ENCODE results near the gene PDE2A.

Gene PDE2A

DNA sequence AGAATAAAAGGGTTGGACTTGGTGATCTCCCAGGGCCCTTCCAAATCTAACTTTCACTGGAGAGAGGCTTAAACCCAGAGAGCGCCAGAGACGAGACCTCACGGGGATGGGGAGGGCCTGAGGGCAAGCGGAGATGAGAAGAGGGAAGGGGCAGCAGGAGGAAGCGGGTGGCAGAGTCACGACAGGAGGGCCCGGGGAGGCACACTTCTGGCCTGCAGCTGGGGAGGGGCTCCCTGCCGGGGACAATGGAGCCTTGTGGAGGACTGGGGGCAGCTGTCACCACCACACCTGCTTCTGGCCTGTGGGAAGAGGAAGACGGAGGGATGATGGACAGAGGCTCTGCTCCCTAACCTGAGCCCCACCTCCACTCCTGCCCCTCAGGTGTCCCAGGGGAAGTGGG is 40.2 kb downstream of the PDE2A start:
- DNase-seq: peak; percentile 66

- DNase-seq: no peak
Measured at GRCh38 chr11:72633068-72633467, 41.2 kb downstream of the PDE2A start.

DNA sequence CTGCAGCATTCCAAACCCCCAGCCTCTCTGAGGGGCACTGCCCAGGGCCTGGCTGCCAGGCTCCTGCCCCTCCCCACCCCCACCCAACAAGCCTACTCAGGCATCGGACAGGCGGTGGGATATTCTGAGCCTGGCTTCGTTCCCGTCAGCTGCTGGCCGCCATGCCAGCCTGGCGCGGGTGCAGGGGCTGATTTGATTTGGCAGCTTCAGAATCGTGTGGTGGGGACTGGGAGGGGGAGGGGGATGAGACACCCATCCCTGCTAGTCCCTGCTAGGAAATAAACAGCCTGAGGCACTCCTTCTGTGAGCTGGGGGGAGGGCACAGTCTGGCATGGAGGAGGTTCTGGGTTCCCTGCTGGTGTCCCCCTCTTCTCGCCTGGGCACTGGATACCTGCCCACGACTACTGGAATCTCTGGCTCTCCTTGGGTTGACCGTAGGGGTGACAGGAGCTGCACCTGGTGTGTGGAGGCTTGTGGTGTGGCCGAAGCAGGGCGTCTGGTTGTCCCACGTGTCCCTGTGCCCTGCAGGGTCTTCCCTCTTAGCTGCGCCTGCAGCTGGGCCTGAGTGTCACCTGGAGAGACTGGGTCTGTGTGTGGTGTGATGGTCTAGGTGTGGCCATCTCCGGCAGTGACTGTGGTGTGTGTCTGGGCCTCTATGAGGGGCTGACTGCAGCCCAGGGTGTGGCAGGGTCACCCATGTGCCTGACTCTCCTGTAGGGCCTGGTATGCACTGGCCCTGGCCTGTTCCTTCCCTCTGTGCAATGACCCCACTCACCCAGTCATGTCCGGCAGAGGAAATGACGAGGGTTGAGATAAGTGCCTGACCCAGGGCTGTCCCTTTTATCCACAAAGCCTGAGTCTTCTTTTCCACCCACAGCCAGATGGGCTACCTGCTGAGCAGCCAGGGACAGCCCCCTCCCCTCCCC is 42.2 kb downstream of the PDE2A start:
- peak; percentile 79 for DNase-seq

DNA sequence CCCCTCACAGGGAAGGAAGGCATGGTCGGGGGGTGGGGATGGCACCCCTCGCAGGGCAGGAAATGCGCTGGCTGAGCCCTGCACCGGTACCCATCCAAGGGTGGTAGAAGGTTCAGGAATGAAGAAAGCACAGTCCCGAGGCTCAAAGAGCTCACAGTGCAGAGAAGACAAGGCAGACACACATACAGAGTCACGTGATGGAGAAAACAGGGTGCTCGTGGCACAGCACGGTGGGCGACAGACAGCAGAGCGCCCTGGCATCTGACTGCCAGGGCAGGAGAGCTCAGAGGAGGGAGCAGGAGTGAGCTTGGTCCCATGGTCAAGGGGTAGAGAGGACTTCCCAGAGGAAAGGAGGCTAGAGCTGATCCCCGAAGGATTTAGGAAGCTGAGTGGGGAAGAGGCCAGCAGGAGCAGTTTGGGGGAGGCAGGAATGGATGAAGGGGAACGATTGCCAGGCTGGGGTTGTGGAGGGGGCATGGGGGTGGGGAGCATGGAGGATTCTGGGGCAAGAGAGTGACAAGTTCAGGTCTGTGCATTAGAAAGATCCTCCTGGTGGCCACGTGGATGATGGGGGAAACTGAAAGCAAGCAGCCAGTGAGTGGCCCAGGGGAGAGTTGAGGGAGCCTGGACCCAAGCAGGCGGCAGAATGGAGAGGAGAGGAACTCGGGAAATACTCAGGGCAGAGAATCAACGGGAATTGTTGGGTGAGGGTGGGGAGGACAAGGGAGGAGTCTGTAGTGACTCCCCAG is 43.9 kb downstream of the PDE2A start:
- no peak for DNase-seq

- peak; percentile 88 for DNase-seq
Measured at GRCh38 chr11:72629266-72629665, 45.0 kb downstream of the PDE2A start.

DNA sequence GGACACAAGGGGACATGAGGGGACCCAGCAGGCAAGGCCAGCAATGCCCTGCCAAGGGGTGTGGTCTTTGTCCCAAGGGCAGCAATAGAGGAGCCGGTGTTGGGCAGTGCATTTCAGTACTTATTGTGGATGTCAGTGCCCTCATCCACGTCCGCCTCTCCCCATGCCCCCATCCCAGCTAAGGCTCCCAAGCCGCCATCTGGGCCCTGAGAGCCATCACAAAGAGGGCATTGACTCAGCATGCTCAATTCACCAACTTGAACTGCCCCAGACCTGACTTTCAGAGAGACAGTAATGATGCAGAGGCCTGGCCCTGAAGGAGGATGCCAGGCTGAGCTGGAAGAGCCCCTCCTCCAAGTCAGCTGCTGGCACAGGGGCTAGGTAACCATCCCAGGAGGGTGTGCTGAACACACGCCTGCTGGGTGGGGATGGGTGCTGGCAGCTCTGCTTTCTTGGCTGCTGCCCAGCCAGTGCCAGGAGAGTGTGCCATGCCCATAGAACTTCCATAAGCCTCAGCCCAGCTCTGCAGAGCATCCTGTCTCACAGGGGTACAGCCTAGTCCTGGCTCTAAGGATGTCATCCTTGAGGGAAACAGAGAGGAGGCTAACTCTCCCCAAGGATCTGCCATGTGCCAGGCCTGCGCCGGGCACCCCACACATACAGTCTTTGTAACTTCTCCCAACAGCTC is 46.5 kb downstream of the PDE2A start:
- DNase-seq: peak; percentile 70

- DNase-seq: no peak
Measured at GRCh38 chr11:72626414-72626936, 47.7 kb downstream of the PDE2A start.

GRCh38 chr11:72625691-72626413 is 48.4 kb downstream of the PDE2A start:
- peak; percentile 68 for DNase-seq

DNA sequence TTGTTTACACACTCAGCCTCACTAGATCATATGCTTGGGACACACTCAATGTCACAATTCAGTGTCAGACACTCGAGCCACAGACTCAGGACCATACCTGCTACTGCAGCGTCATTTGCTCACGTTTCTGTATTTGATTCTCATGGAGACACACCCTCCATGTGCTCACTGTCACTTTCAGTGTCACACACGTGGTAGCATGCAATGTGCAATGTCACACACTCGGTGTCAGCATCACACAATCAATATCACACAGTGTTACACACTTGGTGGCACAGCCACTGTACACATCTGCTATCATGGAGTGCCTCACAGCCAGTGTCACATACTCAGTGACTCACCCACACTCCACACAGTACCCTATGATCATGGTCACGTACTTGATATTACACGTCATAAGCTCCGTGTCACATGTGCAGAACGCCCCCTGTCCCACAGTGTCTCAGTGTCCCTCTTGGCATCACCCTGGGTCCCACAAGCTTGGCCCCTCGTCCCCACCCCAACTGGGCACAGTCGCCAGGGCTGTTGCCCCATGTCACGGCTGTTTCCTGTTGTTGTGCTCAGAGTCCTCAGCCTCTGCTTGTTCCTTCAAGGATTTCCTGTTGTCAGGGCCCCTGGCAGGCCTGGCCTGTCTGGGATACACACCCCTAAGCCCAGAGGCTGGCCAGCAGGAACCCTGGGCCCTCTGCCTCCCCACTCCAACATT is 49.6 kb downstream of the PDE2A start:
- no peak for DNase-seq

DNA sequence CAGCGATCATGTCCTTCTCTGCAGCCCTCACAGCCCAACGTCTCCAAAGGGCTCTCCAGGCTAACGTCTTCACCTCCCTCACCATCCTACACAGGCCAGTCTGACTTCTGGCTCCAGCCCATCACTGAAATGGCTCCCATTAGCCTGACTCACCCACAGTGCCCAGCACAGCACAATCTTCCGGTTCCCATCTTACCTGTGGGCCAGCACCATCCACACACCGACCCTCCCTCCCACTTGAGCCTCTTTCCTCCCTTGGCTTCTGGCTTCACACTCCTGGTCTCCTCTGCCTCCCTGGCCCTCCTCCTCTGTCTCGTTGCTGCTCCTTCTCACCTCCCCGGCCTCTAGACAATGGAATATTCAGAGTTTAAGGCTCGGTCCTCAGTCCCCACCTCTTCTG is 51.2 kb downstream of the PDE2A start:
- DNase-seq: no peak

- DNase-seq: peak; percentile 39
Measured at GRCh38 chr11:72621008-72621610, 53.1 kb downstream of the PDE2A start.

- no peak for DNase-seq
Measured at GRCh38 chr11:72618803-72619202, 55.4 kb downstream of the PDE2A start.

DNA sequence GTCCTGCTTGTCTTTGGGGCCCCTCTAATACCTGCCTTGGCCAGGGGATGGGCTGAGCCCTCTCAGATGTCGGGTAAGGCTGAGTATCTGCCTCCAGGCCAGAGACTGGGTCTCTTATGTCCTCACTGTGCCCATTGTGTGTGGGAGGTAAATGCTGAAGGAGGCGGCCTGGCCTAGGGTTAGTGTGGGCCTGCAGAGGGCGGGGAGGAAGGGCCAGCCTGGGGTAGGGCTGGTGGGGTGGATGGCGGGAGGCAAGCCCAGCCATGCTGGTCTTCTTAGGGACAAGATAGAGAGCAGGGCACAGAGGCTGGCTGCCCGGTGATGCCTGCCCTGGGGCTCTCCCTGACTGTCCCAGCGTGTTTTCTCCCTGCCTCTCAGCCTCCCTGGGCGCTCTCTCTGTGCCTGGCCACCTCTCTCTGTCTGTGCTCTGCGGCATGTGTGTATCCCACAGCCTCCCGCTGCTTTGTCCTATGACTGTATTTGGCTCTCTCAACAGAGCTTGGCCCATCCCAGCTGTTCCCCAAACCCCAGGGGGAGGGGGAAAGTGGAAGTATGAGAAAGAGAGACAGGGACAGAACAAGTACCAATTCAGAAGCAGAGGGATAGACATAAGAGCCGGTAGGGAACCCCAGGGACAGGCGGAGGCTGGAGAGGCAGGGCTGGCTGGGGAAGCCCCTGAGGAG is 57.0 kb downstream of the PDE2A start:
- DNase-seq: no peak

DNA sequence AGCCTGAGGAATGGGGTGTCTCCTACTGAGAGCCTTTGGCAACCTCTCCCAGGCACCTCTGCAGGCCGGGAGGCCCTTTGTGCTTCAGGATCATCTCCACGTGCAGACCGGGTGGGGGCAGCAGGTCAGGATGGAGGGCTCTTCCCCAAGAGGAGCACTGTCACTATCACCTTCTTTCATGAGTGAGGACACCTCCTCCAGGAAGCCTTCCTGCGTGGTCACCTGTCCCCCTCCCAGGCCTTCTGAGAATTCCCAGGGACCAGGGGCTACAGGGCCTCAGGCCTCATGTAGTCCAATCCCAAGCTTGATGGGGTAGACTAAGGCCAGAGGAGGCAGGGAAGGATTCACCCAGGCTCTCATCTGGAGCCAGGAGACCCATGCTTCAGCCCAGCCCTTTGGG is 57.6 kb downstream of the PDE2A start:
- DNase-seq: no peak

- DNase-seq: no peak
Measured at GRCh38 chr11:72615329-72615728, 58.9 kb downstream of the PDE2A start.

GRCh38 chr11:72614381-72614780 is 59.8 kb downstream of the PDE2A start:
- DNase-seq: peak; percentile 39

GRCh38 chr11:72613977-72614376 is 60.2 kb downstream of the PDE2A start:
- no peak for DNase-seq

DNA sequence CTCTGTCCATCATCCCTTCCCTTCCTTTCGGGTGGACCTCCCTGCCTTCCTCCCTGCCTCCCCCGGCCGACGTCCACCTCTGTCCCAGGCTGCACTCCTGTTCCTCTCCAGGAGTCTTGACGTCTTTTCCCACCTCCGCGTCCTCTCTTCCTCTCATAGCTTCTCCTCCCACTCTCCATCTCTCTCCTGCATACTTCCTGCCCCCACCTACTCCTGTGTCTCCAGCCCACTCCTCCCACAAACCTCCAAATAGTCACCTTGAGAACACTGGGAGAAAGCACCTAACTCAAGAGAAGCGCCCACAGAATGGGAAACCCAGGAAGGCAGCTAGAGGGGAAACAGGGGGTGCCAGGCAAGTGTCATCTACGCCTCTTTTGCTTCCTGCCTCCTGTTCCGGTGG is 60.8 kb downstream of the PDE2A start:
- DNase-seq: no peak

GRCh38 chr11:72609476-72609875 is 64.7 kb downstream of the PDE2A start:
- no peak for DNase-seq

- DNase-seq: no peak
Measured at GRCh38 chr11:72609045-72609444, 65.2 kb downstream of the PDE2A start.

DNA sequence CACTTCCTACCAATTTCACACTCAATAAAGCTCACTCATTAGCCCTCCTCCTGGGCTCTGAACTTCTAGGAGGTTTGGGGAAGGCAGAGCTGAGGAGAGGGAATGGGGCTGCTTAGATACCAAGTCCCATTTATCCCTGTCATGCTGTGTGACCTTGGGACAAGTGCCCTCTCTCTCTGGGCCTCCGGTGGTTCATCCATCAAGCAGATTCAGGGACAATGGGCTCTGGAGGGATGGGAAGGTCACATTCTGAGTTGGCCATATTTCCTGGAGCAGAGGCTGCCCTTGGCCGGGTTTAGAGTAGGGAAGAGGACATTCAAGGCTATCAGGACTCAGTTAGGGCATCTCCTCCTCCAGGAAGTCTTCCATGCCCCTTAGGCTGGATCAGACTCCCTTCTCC is 66.7 kb downstream of the PDE2A start:
- DNase-seq: no peak

Measured in NCI-H69 (cell line).